WERI-Rb-1 (cell line): Measurements from ENCODE around the gene EPOP.

ENCODE experiments used
- DNase-seq: peaks from one replicate; pipeline ENCODE4 v3.0.0-alpha.2; 2020
- H3K27ac ChIP-seq: fragments of 250-450 bp; sonication (Bioruptor Pico); 2 replicates; pipeline ENCODE4 v1.5.1; 2020; ENCODE audit warnings: mild to moderate bottlenecking, moderate library complexity
- H3K27me3 ChIP-seq: fragments of 250-450 bp; sonication (Bioruptor Pico); 2 replicates; pipeline ENCODE4 v1.5.1; 2021; ENCODE audit warnings: mild to moderate bottlenecking, low read depth, moderate library complexity; ENCODE audit not compliant: insufficient read depth, severe bottlenecking
- H3K36me3 ChIP-seq: fragments of 250-450 bp; sonication (Bioruptor Pico); 2 replicates; pipeline ENCODE4 v1.5.1; 2020; ENCODE audit warnings: mild to moderate bottlenecking, moderate library complexity
- H3K4me3 ChIP-seq: 2 replicates; pipeline ENCODE4 v1.5.1; 2011; ENCODE audit warnings: low read depth, mild to moderate bottlenecking, control low read depth, low read length
- H3K9me3 ChIP-seq: fragments of 250-450 bp; sonication (Bioruptor Pico); 2 replicates; pipeline ENCODE4 v1.5.1; 2021; ENCODE audit warnings: mild to moderate bottlenecking, moderate library complexity; ENCODE audit not compliant: severe bottlenecking
- TF ChIP-seq, protein P1 (sequence below): IDR thresholded peaks from 2 replicates; pipeline ENCODE4 v1.5.1; 2011; ENCODE audit warnings: low read depth, mild to moderate bottlenecking, control low read depth, inconsistent platforms, low read length

The EPOP gene

GRCh38 chr17:38717139-38717745 is 42.5 kb upstream of the EPOP start:
- Histone ChIP-seq H3K27ac (no peak overlapping the region), H3K36me3 (peaks cover 88% of the 10 kb centered on the region), H3K9me3 (no peaks in the 10 kb centered on the region), H3K27me3 (no peaks in the 10 kb centered on the region), H3K4me3 (no peak overlapping the region)
- TF ChIP-seq, protein P1, sequence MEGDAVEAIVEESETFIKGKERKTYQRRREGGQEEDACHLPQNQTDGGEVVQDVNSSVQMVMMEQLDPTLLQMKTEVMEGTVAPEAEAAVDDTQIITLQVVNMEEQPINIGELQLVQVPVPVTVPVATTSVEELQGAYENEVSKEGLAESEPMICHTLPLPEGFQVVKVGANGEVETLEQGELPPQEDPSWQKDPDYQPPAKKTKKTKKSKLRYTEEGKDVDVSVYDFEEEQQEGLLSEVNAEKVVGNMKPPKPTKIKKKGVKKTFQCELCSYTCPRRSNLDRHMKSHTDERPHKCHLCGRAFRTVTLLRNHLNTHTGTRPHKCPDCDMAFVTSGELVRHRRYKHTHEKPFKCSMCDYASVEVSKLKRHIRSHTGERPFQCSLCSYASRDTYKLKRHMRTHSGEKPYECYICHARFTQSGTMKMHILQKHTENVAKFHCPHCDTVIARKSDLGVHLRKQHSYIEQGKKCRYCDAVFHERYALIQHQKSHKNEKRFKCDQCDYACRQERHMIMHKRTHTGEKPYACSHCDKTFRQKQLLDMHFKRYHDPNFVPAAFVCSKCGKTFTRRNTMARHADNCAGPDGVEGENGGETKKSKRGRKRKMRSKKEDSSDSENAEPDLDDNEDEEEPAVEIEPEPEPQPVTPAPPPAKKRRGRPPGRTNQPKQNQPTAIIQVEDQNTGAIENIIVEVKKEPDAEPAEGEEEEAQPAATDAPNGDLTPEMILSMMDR = no peak
- no peak for DNase-seq

GRCh38 chr17:38716368-38717005 is 41.7 kb upstream of the EPOP start:
- H3K4me3 ChIP-seq = no peak overlapping the region
- TF ChIP-seq, protein P1 = no peak
- DNase-seq = no peak
- no peaks in the 10 kb centered on the region for H3K9me3 ChIP-seq
- H3K27me3 ChIP-seq = no peaks in the 10 kb centered on the region
- H3K27ac ChIP-seq = no peak overlapping the region
- H3K36me3 ChIP-seq = peaks cover 92% of the 10 kb centered on the region

- Histone ChIP-seq H3K4me3 (no peak overlapping the region), H3K27me3 (no peaks in the 10 kb centered on the region), H3K9me3 (no peaks in the 10 kb centered on the region), H3K36me3 (peaks cover 91% of the 10 kb centered on the region), H3K27ac (no peak overlapping the region)
- TF ChIP-seq, protein P1 = no peak
- no peak for DNase-seq
These were observed 40.6 kb upstream of the EPOP start for GRCh38 chr17:38715216-38715943.

DNA sequence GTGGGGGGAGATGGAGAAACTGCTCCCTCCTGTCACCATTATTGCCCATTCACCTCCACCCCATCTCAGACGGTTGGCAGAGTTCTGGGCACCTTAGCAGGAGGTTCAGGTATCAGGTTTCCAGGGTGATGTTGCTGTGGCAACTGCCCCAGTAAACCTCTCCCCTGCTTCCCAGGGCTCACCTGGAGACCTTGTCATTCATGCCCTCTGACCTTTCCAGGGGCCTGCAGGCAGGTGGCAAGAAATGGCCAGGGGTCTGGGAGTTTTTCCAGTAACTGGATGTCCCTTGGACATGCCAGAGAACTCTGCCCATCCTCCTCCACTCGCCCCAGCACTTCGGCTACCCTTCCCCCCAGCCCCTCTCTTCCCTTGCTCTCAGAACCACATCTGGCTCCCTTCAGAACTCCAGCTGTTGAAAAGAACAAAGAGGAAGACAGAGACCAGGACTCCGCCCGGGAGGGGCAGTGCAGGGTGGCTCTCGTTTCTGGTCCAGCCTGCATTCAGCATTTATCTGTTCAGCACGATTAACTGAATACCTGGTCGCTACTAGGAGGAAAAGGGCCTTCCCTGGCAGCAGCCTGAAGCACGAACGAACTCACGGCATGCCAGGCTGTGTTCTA is 38.8 kb upstream of the EPOP start:
- TF ChIP-seq, protein P1 = no peak
- H3K36me3 ChIP-seq = peaks cover 97% of the 10 kb centered on the region
- no peaks in the 10 kb centered on the region for H3K27me3 ChIP-seq
- DNase-seq = no peak
- H3K9me3 ChIP-seq = no peaks in the 10 kb centered on the region
- H3K4me3 ChIP-seq = no peak overlapping the region
- no peak overlapping the region for H3K27ac ChIP-seq

DNA sequence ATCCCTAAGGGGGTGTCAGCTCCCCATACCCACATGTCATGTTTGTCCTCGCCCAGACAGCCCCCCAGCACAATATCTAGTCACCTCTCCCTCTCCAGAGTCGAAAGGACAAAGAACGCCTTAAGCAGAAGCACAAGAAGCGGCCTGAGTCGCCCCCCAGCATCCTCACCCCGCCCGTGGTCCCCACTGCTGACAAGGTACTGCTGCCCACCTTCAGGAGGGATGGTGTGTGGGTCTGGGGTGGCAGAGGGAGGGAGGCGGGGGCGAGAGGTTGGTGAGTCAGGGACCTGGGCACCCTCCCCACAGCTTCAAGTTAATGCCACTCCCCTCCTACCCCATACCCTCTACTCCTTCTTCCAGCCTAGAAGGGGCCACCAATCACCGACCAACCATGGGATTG is 37.8 kb upstream of the EPOP start:
- TF ChIP-seq, protein P1 = no peak
- Histone ChIP-seq H3K27me3 (no peaks in the 10 kb centered on the region), H3K9me3 (no peaks in the 10 kb centered on the region), H3K36me3 (peaks cover 97% of the 10 kb centered on the region), H3K4me3 (no peak overlapping the region), H3K27ac (no peak overlapping the region)
- DNase-seq = no peak
